Liver (tissue), 3 donors: ENCODE results near the gene YWHAE.
"Not testable (repeated sequence)": the region's sequence is repeated elsewhere in the genome, so short reads cannot be mapped to it uniquely, and the experiment has no call there.

Source experiments
- CTCF ChIP-seq: fragments of 150-350 bp; IDR thresholded peaks from 2 replicates; pipeline ENCODE4 v1.5.1; 2017; ENCODE audit warnings: improper control_type of control experiment, low read depth, low read length; ENCODE audit not compliant: missing input control
- EGR1 ChIP-seq, 2 donors: IDR thresholded peaks; 2 replicates each; pipeline ENCODE4 v1.6.1; 2016 to 2018; ENCODE audit warnings: antibody characterized with exemption in 2 of 2, low read depth in 2 of 2
- FOXA1 ChIP-seq: IDR thresholded peaks from 2 replicates; pipeline ENCODE4 v1.6.1; 2016; ENCODE audit warnings: antibody characterized with exemption
- GABPA ChIP-seq, 2 donors: IDR thresholded peaks in 1 of 2; conservative IDR thresholded peaks in 1 of 2; 2 replicates each; pipeline ENCODE4 v1.6.1; 2016; ENCODE audit warnings: antibody characterized with exemption in 2 of 2, mild to moderate bottlenecking in 1 of 2, moderate library complexity in 1 of 2
- JUND ChIP-seq, 2 donors: IDR thresholded peaks; 2 replicates each; pipeline ENCODE4 v1.6.1; 2016; ENCODE audit warnings: antibody characterized with exemption in 2 of 2
- MAX ChIP-seq: IDR thresholded peaks from 2 replicates; pipeline ENCODE4 v1.6.1; 2016; ENCODE audit warnings: antibody characterized with exemption
- REST ChIP-seq: IDR thresholded peaks from 2 replicates; pipeline ENCODE4 v1.6.1; 2016; ENCODE audit warnings: antibody characterized with exemption, mild to moderate bottlenecking
- SP1 ChIP-seq: IDR thresholded peaks from 2 replicates; pipeline ENCODE4 v1.6.1; 2018; ENCODE audit warnings: antibody characterized with exemption, mild to moderate bottlenecking
- ZBTB33 ChIP-seq: IDR thresholded peaks from 2 replicates; pipeline ENCODE4 v1.6.1; 2016; ENCODE audit warnings: antibody characterized with exemption
- donor health status: healthy.
- donor health status: healthy.

GRCh38 chr17:1307829-1308228, 92.2 kb downstream of the YWHAE start:
- not testable (repeated sequence) for TF ChIP-seq EGR1 (IDR thresholded peaks at IDR 0.05; ENCODE audit: low read depth in 2 of 2); CTCF; ZBTB33; SP1; GABPA (IDR thresholded peaks at IDR 0.05 in 1 of 2, conservative IDR thresholded peaks at IDR 0.05 in 1 of 2); MAX; REST; FOXA1; JUND (IDR thresholded peaks at IDR 0.05)
